C4-2B (cell line): ENCODE data around the gene PNMA8A.

Source experiments
- ZFX ChIP-seq: fragments of 450-650 bp; IDR thresholded peaks from 2 replicates; pipeline ENCODE4 v1.6.1; 2017
- TF ChIP-seq, protein P1 (sequence below): fragments of 450-650 bp; conservative IDR thresholded peaks from 2 replicates; pipeline ENCODE4 v1.5.1; 2017; ENCODE audit warnings: mild to moderate bottlenecking

DNA sequence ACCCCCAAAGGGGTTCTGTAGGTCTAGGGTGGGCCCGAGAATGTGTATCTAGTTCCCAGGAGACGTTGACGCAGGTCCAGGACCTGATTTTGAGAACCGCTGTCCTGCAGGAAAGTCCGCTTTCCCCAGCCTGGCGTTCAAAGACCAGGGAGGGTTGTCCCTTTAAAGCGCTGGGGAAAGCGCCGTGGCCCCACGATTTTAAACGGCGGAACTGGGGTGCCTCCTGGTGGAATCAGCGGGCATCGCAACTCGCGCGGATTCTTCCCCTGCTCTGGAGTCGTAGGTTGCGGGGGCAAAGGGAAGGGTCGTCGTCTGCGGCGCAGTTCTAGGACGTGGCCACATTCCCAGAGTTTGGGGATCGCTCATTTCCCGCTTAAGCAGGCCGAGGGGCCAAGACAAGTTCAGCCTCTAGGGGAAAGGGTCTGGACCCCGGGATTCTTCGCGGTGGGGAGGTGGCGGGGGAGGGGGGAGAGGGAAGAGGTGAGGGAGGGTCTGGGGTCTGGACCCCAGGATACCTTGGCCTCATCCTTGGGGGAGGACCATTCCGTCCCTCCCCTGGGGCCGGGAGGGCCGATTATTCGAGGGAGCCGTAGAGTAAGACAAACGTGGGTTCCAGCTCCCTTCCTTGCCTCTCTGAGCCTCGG, 16.6 kb upstream of the PNMA8A start:
- TF ChIP-seq, protein P1, sequence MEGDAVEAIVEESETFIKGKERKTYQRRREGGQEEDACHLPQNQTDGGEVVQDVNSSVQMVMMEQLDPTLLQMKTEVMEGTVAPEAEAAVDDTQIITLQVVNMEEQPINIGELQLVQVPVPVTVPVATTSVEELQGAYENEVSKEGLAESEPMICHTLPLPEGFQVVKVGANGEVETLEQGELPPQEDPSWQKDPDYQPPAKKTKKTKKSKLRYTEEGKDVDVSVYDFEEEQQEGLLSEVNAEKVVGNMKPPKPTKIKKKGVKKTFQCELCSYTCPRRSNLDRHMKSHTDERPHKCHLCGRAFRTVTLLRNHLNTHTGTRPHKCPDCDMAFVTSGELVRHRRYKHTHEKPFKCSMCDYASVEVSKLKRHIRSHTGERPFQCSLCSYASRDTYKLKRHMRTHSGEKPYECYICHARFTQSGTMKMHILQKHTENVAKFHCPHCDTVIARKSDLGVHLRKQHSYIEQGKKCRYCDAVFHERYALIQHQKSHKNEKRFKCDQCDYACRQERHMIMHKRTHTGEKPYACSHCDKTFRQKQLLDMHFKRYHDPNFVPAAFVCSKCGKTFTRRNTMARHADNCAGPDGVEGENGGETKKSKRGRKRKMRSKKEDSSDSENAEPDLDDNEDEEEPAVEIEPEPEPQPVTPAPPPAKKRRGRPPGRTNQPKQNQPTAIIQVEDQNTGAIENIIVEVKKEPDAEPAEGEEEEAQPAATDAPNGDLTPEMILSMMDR = peak; percentile 81
- no peak for TF ChIP-seq ZFX
